H1 (cell line): Measurements from ENCODE around the gene TMEM225B. TPM values are rescaled to one million over a fixed set of nuclear protein-coding genes. Genes with fewer than 3 reads are reported as not detected.

Experiments used
- CTCF ChIA-PET: fragments of 300-600 bp; sonication (Branson Sonifier 250); formaldehyde crosslinking; loops from one replicate; lab custom pipeline; 2021; ENCODE audit not compliant: partially characterized antibody; lab: Charles Lee
- POLR2A ChIA-PET: fragments of 300-600 bp; sonication (Branson Sonifier 250); formaldehyde crosslinking; loops from one replicate; lab custom pipeline; 2021; ENCODE audit warnings: inconsistent platforms; ENCODE audit not compliant: partially characterized antibody; lab: Charles Lee
- DNase-seq, 2 experiments: peaks; one replicate each; pipeline versions ENCODE4 v3.0.0 to v3.0.0-alpha.2; 2010 to 2022; ENCODE audit warnings: low spot score in 2 of 2, low read depth in 1 of 2, mixed read lengths in 1 of 2
- FAIRE-seq: peaks from 2 replicates; lab custom pipeline; 2011; peaks lifted over from hg19 to GRCh38; lab: Jason Lieb, UNC
- H2AFZ ChIP-seq: 2 replicates; pipeline ENCODE4 v1.8.1; 2012; ENCODE audit warnings: low read length, inconsistent platforms
- H2AK5ac ChIP-seq: 2 replicates; pipeline ENCODE4 v1.6.1; 2013; ENCODE audit warnings: low read depth, low read length
- H2BK120ac ChIP-seq: replicated peaks from 2 replicates; pipeline ENCODE3; 2013; ENCODE audit warnings: low read depth, low read length, inconsistent platforms
- H2BK12ac ChIP-seq: 2 replicates; pipeline ENCODE4 v1.6.1; 2013; ENCODE audit warnings: low read depth, low read length
- H2BK15ac ChIP-seq: 2 replicates; pipeline ENCODE4 v1.6.1; 2013; ENCODE audit warnings: low read length
- H2BK20ac ChIP-seq: 2 replicates; pipeline ENCODE4 v1.6.1; 2013; ENCODE audit warnings: low read length
- H2BK5ac ChIP-seq: 2 replicates; pipeline ENCODE4 v1.6.1; 2013; ENCODE audit warnings: low read depth, low read length
- H3K14ac ChIP-seq: 2 replicates; pipeline ENCODE4 v1.6.1; 2013; ENCODE audit warnings: inconsistent platforms; ENCODE audit not compliant: insufficient read length
- H3K18ac ChIP-seq: 2 replicates; pipeline ENCODE4 v1.6.1; 2013; ENCODE audit warnings: low read length; ENCODE audit errors: extremely low read depth
- H3K23ac ChIP-seq: 2 replicates; pipeline ENCODE4 v1.6.1; 2013; ENCODE audit warnings: inconsistent platforms; ENCODE audit not compliant: insufficient read length
- H3K23me2 ChIP-seq: 2 replicates; pipeline ENCODE4 v1.6.1; 2013; ENCODE audit warnings: low read depth, low read length
- H3K27ac ChIP-seq: 2 replicates; pipeline ENCODE4 v1.6.1; 2011; ENCODE audit warnings: low read depth, low read length, inconsistent platforms
- H3K27me3 ChIP-seq, 4 experiments: replicated peaks in 1 of 4; 1 replicate in 1 of 4; 2 replicates in 3 of 4; pipeline versions ENCODE4 v1.6.1 to v1.8.1; 2011 to 2013; ENCODE audit warnings: low read length in 3 of 4, mild to moderate bottlenecking in 3 of 4, inconsistent platforms in 2 of 4, mixed read lengths in 2 of 4, moderate library complexity in 1 of 4; ENCODE audit not compliant: control insufficient read depth in 3 of 4, insufficient read depth in 3 of 4; ENCODE audit errors: extremely low read depth in 1 of 4
- H3K36me3 ChIP-seq, 4 experiments: 2 replicates each; pipeline versions ENCODE4 v1.6.1 to v1.8.1; 2011 to 2013; ENCODE audit warnings: mild to moderate bottlenecking in 4 of 4, low read length in 3 of 4, moderate library complexity in 2 of 4, control low read depth in 1 of 4, inconsistent platforms in 1 of 4; ENCODE audit not compliant: insufficient read depth in 4 of 4, control insufficient read depth in 2 of 4
- H3K4ac ChIP-seq: replicated peaks from 2 replicates; pipeline ENCODE3; 2013; ENCODE audit warnings: low read length, low read depth, mixed read lengths, inconsistent platforms; ENCODE audit not compliant: insufficient read length
- H3K4me1 ChIP-seq, 4 experiments: replicated peaks in 1 of 4; 1 replicate in 1 of 4; 2 replicates in 3 of 4; pipeline versions ENCODE4 v1.6.1 to v1.8.1; 2011 to 2013; ENCODE audit warnings: low read length in 3 of 4, inconsistent platforms in 2 of 4, mixed read lengths in 1 of 4; ENCODE audit not compliant: insufficient read depth in 4 of 4, control insufficient read depth in 3 of 4
- H3K4me2 ChIP-seq, 2 experiments: 2 replicates each; pipeline versions ENCODE4 v1.6.1 to v1.8.1; 2011 to 2013; ENCODE audit warnings: low read depth in 2 of 2, low read length in 2 of 2, control low read depth in 1 of 2, inconsistent platforms in 1 of 2, mild to moderate bottlenecking in 1 of 2; ENCODE audit not compliant: insufficient read depth in 1 of 2
- H3K4me3 ChIP-seq, 4 experiments: fragments of 200-600, 300-600 bp in 1 of 4; sonication (generic), shearing (Covaris generic), sonication (Bioruptor Twin) in 1 of 4; 2 replicates each; pipeline versions ENCODE4 v1.5.1 to v1.8.1; 2011 to 2016; ENCODE audit warnings: low read length in 4 of 4, low read depth in 3 of 4, control low read depth in 2 of 4, inconsistent platforms in 2 of 4, mild to moderate bottlenecking in 2 of 4, mixed read lengths in 1 of 4, moderate library complexity in 1 of 4; ENCODE audit not compliant: insufficient read depth in 2 of 4; ENCODE audit errors: extremely low read depth in 1 of 4
- H3K56ac ChIP-seq: replicated peaks from 2 replicates; pipeline ENCODE3; 2013; ENCODE audit warnings: low read depth, mild to moderate bottlenecking, mixed read lengths, low read length, inconsistent platforms; ENCODE audit not compliant: insufficient read length
- H3K79me1 ChIP-seq: 2 replicates; pipeline ENCODE4 v1.6.1; 2013; ENCODE audit warnings: low read depth, low read length, control low read depth
- H3K79me2 ChIP-seq, 2 experiments: 2 replicates each; pipeline versions ENCODE4 v1.6.1 to v1.8.1; 2012 to 2013; ENCODE audit warnings: low read length in 2 of 2, mild to moderate bottlenecking in 2 of 2, inconsistent platforms in 1 of 2; ENCODE audit not compliant: insufficient read depth in 2 of 2, control insufficient read depth in 1 of 2
- H3K9ac ChIP-seq, 4 experiments: replicated peaks in 1 of 4; 1 replicate in 1 of 4; 2 replicates in 3 of 4; pipeline versions ENCODE4 v1.6.1 to v1.8.1; 2011 to 2013; ENCODE audit warnings: low read depth in 3 of 4, low read length in 3 of 4, control low read depth in 2 of 4, mild to moderate bottlenecking in 2 of 4, moderate library complexity in 2 of 4, inconsistent platforms in 1 of 4; ENCODE audit errors: extremely low read depth in 1 of 4
- H3K9me3 ChIP-seq, 2 experiments: 2 replicates each; pipeline versions ENCODE4 v1.6.1 to v1.8.1; 2012 to 2013; ENCODE audit warnings: mild to moderate bottlenecking in 2 of 2, moderate library complexity in 2 of 2, control low read depth in 1 of 2, inconsistent platforms in 1 of 2, low read depth in 1 of 2, low read length in 1 of 2, mixed read lengths in 1 of 2; ENCODE audit not compliant: insufficient read depth in 2 of 2
- H4K20me1 ChIP-seq, 2 experiments: replicated peaks in 1 of 2; 2 replicates each; pipeline versions ENCODE3 to v1.8.1; 2011 to 2013; ENCODE audit warnings: inconsistent platforms in 2 of 2, low read length in 2 of 2, mild to moderate bottlenecking in 1 of 2; ENCODE audit not compliant: insufficient read depth in 2 of 2, control insufficient read depth in 1 of 2
- H4K5ac ChIP-seq: 2 replicates; pipeline ENCODE4 v1.6.1; 2013; ENCODE audit warnings: low read length, low read depth, mixed read lengths, inconsistent platforms; ENCODE audit not compliant: insufficient read length
- H4K8ac ChIP-seq: 2 replicates; pipeline ENCODE4 v1.8.0; 2013; ENCODE audit warnings: mild to moderate bottlenecking, moderate library complexity, low read length, inconsistent platforms; ENCODE audit not compliant: insufficient read depth; ENCODE audit errors: extremely low read depth
- H4K91ac ChIP-seq: replicated peaks from 2 replicates; pipeline ENCODE3; 2013; ENCODE audit warnings: low read length, mixed read lengths, inconsistent platforms; ENCODE audit not compliant: insufficient read length
- CBX8 ChIP-seq: fragments of 300-800, 300-1000 bp; sonication (generic); IDR thresholded peaks from 2 replicates; pipeline ENCODE4 v1.7.1; 2016; ENCODE audit warnings: low read depth, low read length, borderline replicate concordance
- CTBP2 ChIP-seq: IDR thresholded peaks from 2 replicates; pipeline ENCODE4 v1.7.0; 2011; ENCODE audit warnings: borderline replicate concordance, mild to moderate bottlenecking, moderate library complexity, mixed read lengths, low read length; ENCODE audit not compliant: insufficient read depth, insufficient read length
- EP300 ChIP-seq, 2 experiments: IDR thresholded peaks; 1 replicate in 1 of 2; 2 replicates in 1 of 2; pipeline ENCODE4 v1.6.1; 2011 to 2012; ENCODE audit warnings: low read depth in 2 of 2, low read length in 2 of 2, mild to moderate bottlenecking in 2 of 2, borderline replicate concordance in 1 of 2, inconsistent platforms in 1 of 2, moderate library complexity in 1 of 2
- SAP30 ChIP-seq: fragments of 300-600 bp; sonication (generic); IDR thresholded peaks from 2 replicates; pipeline ENCODE4 v1.7.1; 2012; ENCODE audit warnings: low read length, moderate library complexity, mild to moderate bottlenecking, inconsistent platforms; ENCODE audit not compliant: insufficient read depth, insufficient replicate concordance
- WGBS, 2 experiments: shearing (Covaris generic) in 1 of 2; methylation state at CpG; one replicate each; pipeline versions ENCODE4 v1.1.6 to v1.1.7; 2013 to 2015; ENCODE audit warnings: low lambda C conversion rate in 2 of 2, mixed read lengths in 2 of 2, inconsistent platforms in 1 of 2, low coverage in 1 of 2, missing lambda C conversion rate in 1 of 2; ENCODE audit not compliant: insufficient replicate concordance in 2 of 2, insufficient coverage in 1 of 2, insufficient read length in 1 of 2; ENCODE audit errors: extremely low coverage in 1 of 2, missing lambda C conversion rate in 1 of 2; 5-methylcytosine and 5-hydroxymethylcytosine counted together
- polyA plus RNA-seq, 7 experiments: library from polyadenylated mRNA; depleted of rRNA in 3 of 7; stranded (reverse) in 5 of 7; unstranded in 2 of 7; fragments of >200 nt in 5 of 7; fragments of 200-250 nt in 2 of 7; gene quantifications; 1 replicate in 5 of 7; 2 replicates in 1 of 7; 4 replicates in 1 of 7; pipeline versions ENCODE4 v1.2.1 to v1.2.3, GENCODE V29; 2011 to 2013; ENCODE audit warnings: missing spikeins in 2 of 7, mixed read lengths in 2 of 7
- total RNA-seq: library from RNA; stranded (reverse); fragmentation: NEBNext Ultra II Directional; extraction: Animal tissue kit (Norgen Biotek cat#: 25700); gene quantifications from 2 replicates; pipeline ENCODE4 v1.2.1, GENCODE V29; 2021

The TMEM225B gene
- total and polyA plus RNA-seq, 2 of the 8 experiments (the other 6 are each of a cell fraction or from before 2014, with no cell fraction given), result 0.68 TPM; not detected in 1

GRCh38 chr7:99644431-99644830 lies 46.4 kb downstream of the TMEM225B start:
- H3K9ac ChIP-seq, result no peak overlapping the region
- H3K14ac ChIP-seq, result no peak overlapping the region
- H4K91ac ChIP-seq, result no peak overlapping the region
- no peak for DNase-seq
- H2BK12ac ChIP-seq, result no peak overlapping the region
- no peak overlapping the region for H2BK15ac ChIP-seq
- no peaks in the 10 kb centered on the region for H3K23me2 ChIP-seq
- H3K18ac ChIP-seq, result no peak overlapping the region
- H3K27me3 ChIP-seq, result no peaks in the 10 kb centered on the region
- H3K4me1 ChIP-seq, result peaks cover 0 to 2% (median under 1%) of the 10 kb centered on the region in 4 experiments; a peak in 3 of 7 replicates
- POLR2A ChIA-PET, result no interaction called here
- no peaks in the 10 kb centered on the region for H4K20me1 ChIP-seq
- no peak overlapping the region for H2BK120ac ChIP-seq
- no peak overlapping the region for H3K4ac ChIP-seq
- H3K4me3 ChIP-seq, result no peak overlapping the region
- H3K36me3 ChIP-seq, result 0 out of 8 replicates have a peak, but pooled peaks cover 0 to 3% (median 0%) of the 10 kb centered on the region in 4 experiments
- no peak overlapping the region for H3K4me2 ChIP-seq
- no peaks in the 10 kb centered on the region; the same call in 1 of the 2 replicates for H3K79me1 ChIP-seq
- no peak overlapping the region for H3K23ac ChIP-seq
- H2AFZ ChIP-seq, result no peak overlapping the region
- H4K8ac ChIP-seq, result no peak overlapping the region
- no peak overlapping the region for H3K27ac ChIP-seq
- no peak overlapping the region for H3K56ac ChIP-seq
- TF ChIP-seq EP300 (IDR thresholded peaks at IDR 0.05; ENCODE audit: borderline replicate concordance in 1 of 2, low read depth in 2 of 2, low read length in 2 of 2) (no peak), CTBP2 (no peak), CBX8 (no peak), SAP30 (no peak)
- H3K79me2 ChIP-seq, result no peaks in the 10 kb centered on the region
- CTCF ChIA-PET, result interaction anchor here (0.6 kb wide), 1 partner anchor 269 kb away, joined by 4 read pairs; no protein-coding TSS in a partner anchor
- H3K9me3 ChIP-seq, result no peaks in the 10 kb centered on the region
- 94% methylated on average over 3 of the region's 3 CpGs; no CpG with 5 or more reads in 1 of the 2 experiments for WGBS, 2 experiments
- no peak overlapping the region for H2BK5ac ChIP-seq
- H4K5ac ChIP-seq, result no peak overlapping the region
- no peak for FAIRE-seq
- no peak overlapping the region for H2AK5ac ChIP-seq
- H2BK20ac ChIP-seq, result no peak overlapping the region
